OCI-LY1 (cell line): ENCODE measurements around the gene UGT1A10.

Source experiments
- CTCF ChIP-seq: fragments of 200-600 bp; sonication (generic), shearing (Covaris generic); IDR thresholded peaks from 2 replicates; pipeline ENCODE4 v1.5.1; 2017; ENCODE audit warnings: mild to moderate bottlenecking, antibody characterized with exemption, low read length, moderate library complexity, mixed read lengths
- EZH2 ChIP-seq: fragments of 200-600 bp; sonication (generic), shearing (Covaris generic); IDR thresholded peaks from 2 replicates; pipeline ENCODE4 v1.8.0; 2017; ENCODE audit warnings: borderline replicate concordance, mixed run types, mild to moderate bottlenecking, antibody characterized with exemption, low read length, moderate library complexity, mixed read lengths

GRCh38 chr2:233773854-233774253 is 137.6 kb downstream of the UGT1A10 start:
- no peak for TF ChIP-seq CTCF
- TF ChIP-seq EZH2 = no peak
